Dendritic cell treated with granulocyte-macrophage colony-stimulating factor and Interleukin-4, amounts not matched to agents 40 ng/mL and 50 ng/mL, for 4 days (primary cell): ENCODE results near the gene CASR.
A peak's percentile ranks its signal among the peaks of the same experiment; 100 is the strongest.

Experiments used
- H3K27ac Mint-ChIP-seq: one replicate; pipeline ENCODE4 v1.8.0; 2022; ENCODE audit warnings: mild to moderate bottlenecking, mixed read lengths
- H3K27me3 Mint-ChIP-seq: one replicate; pipeline ENCODE4 v1.8.0; 2022; ENCODE audit warnings: mild to moderate bottlenecking, mixed read lengths
- H3K36me3 Mint-ChIP-seq: one replicate; pipeline ENCODE4 v1.8.0; 2022; ENCODE audit warnings: low read depth, mixed read lengths
- H3K4me1 Mint-ChIP-seq: one replicate; pipeline ENCODE4 v1.8.0; 2022; ENCODE audit warnings: low read depth, mixed read lengths
- H3K4me3 Mint-ChIP-seq: one replicate; pipeline ENCODE4 v1.8.0; 2022; ENCODE audit warnings: mild to moderate bottlenecking, moderate library complexity, mixed read lengths
- H3K9me3 Mint-ChIP-seq: one replicate; pipeline ENCODE4 v1.8.0; 2022; ENCODE audit warnings: mixed read lengths
- intact Hi-C: fragments of 100-400 bp; cut with micrococcal nuclease; formaldehyde crosslinking; loops from one replicate; pipeline ENCODE4 v1.15.0; 2022

Gene CASR

GRCh38 chr3:122284486-122284885, 101.0 kb downstream of the CASR start:
- Mint-ChIP-seq H3K27me3 (no peaks in the 10 kb centered on the region), H3K36me3 (no peaks in the 10 kb centered on the region), H3K9me3 (no peaks in the 10 kb centered on the region), H3K4me3 (no peak overlapping the region), H3K4me1 (no peaks in the 10 kb centered on the region), H3K27ac (no peak overlapping the region)
- intact Hi-C loops: no loop called here

GRCh38 chr3:122294359-122294758, 110.9 kb downstream of the CASR start:
- no peak overlapping the region for H3K4me3 Mint-ChIP-seq
- H3K27ac Mint-ChIP-seq: no peak overlapping the region
- no peaks in the 10 kb centered on the region for H3K9me3 Mint-ChIP-seq
- peaks cover 6% of the 10 kb centered on the region for H3K4me1 Mint-ChIP-seq
- no peaks in the 10 kb centered on the region for H3K36me3 Mint-ChIP-seq
- intact Hi-C loops: no loop called here
- H3K27me3 Mint-ChIP-seq: no peaks in the 10 kb centered on the region

- Mint-ChIP-seq H3K9me3 (no peaks in the 10 kb centered on the region), H3K27ac (no peak overlapping the region), H3K4me3 (no peak overlapping the region), H3K36me3 (no peaks in the 10 kb centered on the region), H3K27me3 (no peaks in the 10 kb centered on the region), H3K4me1 (peaks cover 6% of the 10 kb centered on the region)
- intact Hi-C loops: loop anchor here (5.0 kb wide), 2 partner anchors 33 to 318 kb away; no protein-coding TSS in a partner anchor
Observed at GRCh38 chr3:122295266-122296062, 112.0 kb downstream of the CASR start.

DNA sequence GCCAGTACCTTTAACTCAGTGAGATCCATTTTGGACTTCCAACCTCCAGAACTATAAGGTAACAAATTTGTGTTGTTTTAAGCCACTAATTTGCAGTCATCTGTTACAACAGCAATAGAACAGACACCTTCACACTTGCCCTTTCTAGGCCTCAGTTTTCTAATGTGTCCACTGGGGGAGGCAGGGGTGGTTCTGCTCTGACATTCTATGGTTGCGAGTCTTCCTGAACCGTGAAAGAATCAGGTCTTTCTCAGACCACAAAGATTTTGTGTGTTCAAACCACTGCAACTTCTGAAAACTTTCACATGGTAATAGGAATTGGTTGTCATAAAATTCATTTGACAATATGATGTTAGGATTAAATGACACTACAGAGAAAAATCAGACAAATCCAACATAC, 114.8 kb downstream of the CASR start:
- Mint-ChIP-seq H3K4me1 (peaks cover 11% of the 10 kb centered on the region), H3K4me3 (no peak overlapping the region), H3K36me3 (no peaks in the 10 kb centered on the region), H3K9me3 (no peaks in the 10 kb centered on the region), H3K27ac (peak overlapping the region; percentile 36), H3K27me3 (no peaks in the 10 kb centered on the region)
- intact Hi-C loops: loop anchor here (5.0 kb wide), 2 partner anchors 36 to 321 kb away; no protein-coding TSS in a partner anchor

- Mint-ChIP-seq H3K9me3 (no peaks in the 10 kb centered on the region), H3K4me1 (peaks cover 5% of the 10 kb centered on the region), H3K4me3 (no peak overlapping the region), H3K27ac (no peak overlapping the region), H3K36me3 (no peaks in the 10 kb centered on the region), H3K27me3 (no peaks in the 10 kb centered on the region)
- intact Hi-C loops: loop anchor here (5.0 kb wide), 2 partner anchors 37 to 322 kb away; no protein-coding TSS in a partner anchor
Observed at GRCh38 chr3:122299215-122299614, 115.7 kb downstream of the CASR start.

DNA sequence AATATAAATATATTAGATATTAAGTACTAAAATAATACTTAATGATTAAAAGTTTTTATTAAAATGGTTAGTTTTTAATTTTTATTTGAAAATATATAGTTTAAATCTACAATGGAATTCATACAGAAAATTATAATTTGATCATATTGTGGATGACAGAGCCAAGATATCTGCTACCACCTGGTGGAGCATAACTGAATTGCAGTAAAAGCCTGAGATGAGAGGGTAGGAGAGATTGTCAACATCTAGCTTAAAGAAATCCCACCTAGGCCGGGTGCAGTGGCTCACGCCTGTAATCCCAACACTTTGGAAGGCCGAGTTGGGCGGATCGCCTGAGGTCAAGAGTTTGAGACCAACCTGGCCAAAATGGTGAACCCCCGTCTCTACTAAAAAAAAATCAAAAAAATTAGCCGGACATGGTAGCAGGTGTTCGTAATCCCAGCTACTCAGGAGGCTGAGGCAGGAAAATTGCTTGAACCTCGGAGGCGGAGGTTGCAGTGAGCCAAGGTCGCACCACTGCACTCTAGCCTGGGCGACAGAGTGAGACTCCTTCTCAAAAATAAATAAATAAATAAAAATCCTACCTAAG, 116.5 kb downstream of the CASR start:
- H3K36me3 Mint-ChIP-seq: no peaks in the 10 kb centered on the region
- H3K4me3 Mint-ChIP-seq: no peak overlapping the region
- intact Hi-C loops: loop anchor here (2.0 to 5.0 kb wide), 3 partner anchors 38 to 323 kb away; no protein-coding TSS in a partner anchor
- no peaks in the 10 kb centered on the region for H3K9me3 Mint-ChIP-seq
- H3K27me3 Mint-ChIP-seq: no peaks in the 10 kb centered on the region
- no peak overlapping the region for H3K27ac Mint-ChIP-seq
- peaks cover 5% of the 10 kb centered on the region for H3K4me1 Mint-ChIP-seq

GRCh38 chr3:122301063-122301462, 117.6 kb downstream of the CASR start:
- intact Hi-C loops: loop anchor here (2.0 kb wide), 1 partner anchor 200 kb away; no protein-coding TSS in a partner anchor
- no peak overlapping the region for H3K4me3 Mint-ChIP-seq
- H3K27me3 Mint-ChIP-seq: no peaks in the 10 kb centered on the region
- no peak overlapping the region for H3K27ac Mint-ChIP-seq
- H3K36me3 Mint-ChIP-seq: no peaks in the 10 kb centered on the region
- H3K4me1 Mint-ChIP-seq: peaks cover 5% of the 10 kb centered on the region
- no peaks in the 10 kb centered on the region for H3K9me3 Mint-ChIP-seq

- Mint-ChIP-seq H3K27me3 (no peaks in the 10 kb centered on the region), H3K4me1 (peaks cover 17% of the 10 kb centered on the region), H3K9me3 (no peaks in the 10 kb centered on the region), H3K36me3 (no peaks in the 10 kb centered on the region), H3K27ac (no peak overlapping the region), H3K4me3 (no peak overlapping the region)
- intact Hi-C loops: no loop called here
Observed at GRCh38 chr3:122305818-122306621, 122.6 kb downstream of the CASR start.

DNA sequence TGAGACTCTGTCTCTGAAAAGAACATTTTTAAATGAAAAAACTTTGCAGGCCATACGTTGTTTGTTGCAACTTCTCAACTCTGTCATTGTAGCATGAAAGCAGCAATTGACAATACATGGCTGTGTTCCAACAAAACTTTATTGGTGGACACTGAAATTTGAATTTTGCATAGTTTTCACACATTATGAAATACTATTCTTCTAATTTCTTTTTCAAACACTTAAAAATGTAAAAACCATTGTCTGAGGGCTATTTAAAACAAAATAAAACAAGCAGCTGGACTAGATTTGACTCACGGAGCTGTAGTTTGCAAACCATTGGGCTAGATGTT, 123.1 kb downstream of the CASR start:
- no peak overlapping the region for H3K27ac Mint-ChIP-seq
- intact Hi-C loops: no loop called here
- H3K4me3 Mint-ChIP-seq: no peak overlapping the region
- no peaks in the 10 kb centered on the region for H3K9me3 Mint-ChIP-seq
- peaks cover 16% of the 10 kb centered on the region for H3K4me1 Mint-ChIP-seq
- no peaks in the 10 kb centered on the region for H3K36me3 Mint-ChIP-seq
- H3K27me3 Mint-ChIP-seq: no peaks in the 10 kb centered on the region

DNA sequence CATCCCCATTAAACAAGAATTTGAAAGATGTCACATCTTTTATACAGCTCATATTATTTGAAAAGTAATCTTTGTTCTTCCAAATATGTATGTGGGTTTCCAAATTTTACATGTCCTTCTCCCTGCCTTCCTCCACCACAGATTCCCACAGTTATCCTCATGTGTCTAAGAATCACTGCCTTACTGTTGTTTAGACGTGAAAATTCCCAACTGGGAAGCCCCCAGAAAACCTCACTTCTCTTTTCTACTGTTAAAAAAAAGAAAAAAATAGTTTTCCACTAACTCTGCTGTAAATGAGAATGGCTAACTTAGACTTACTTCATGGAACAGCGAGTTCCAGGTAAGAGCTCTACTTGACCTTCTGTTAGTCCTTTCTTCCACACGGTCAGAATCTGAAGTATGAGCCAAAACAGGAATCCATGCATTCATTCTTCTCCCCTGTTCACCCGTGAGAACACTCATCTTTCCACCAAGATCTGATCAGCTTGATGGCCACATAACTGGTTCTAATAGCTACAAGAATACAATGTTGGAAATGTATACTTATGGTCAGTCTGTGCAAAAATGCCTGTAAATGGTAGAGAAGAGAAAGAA, 123.7 kb downstream of the CASR start:
- intact Hi-C loops: no loop called here
- no peaks in the 10 kb centered on the region for H3K27me3 Mint-ChIP-seq
- no peak overlapping the region for H3K4me3 Mint-ChIP-seq
- H3K36me3 Mint-ChIP-seq: no peaks in the 10 kb centered on the region
- no peak overlapping the region for H3K27ac Mint-ChIP-seq
- no peaks in the 10 kb centered on the region for H3K9me3 Mint-ChIP-seq
- H3K4me1 Mint-ChIP-seq: peaks cover 16% of the 10 kb centered on the region

GRCh38 chr3:122307976-122308375, 124.5 kb downstream of the CASR start:
- H3K9me3 Mint-ChIP-seq: no peaks in the 10 kb centered on the region
- no peaks in the 10 kb centered on the region for H3K36me3 Mint-ChIP-seq
- no peak overlapping the region for H3K27ac Mint-ChIP-seq
- intact Hi-C loops: no loop called here
- peaks cover 21% of the 10 kb centered on the region for H3K4me1 Mint-ChIP-seq
- no peaks in the 10 kb centered on the region for H3K27me3 Mint-ChIP-seq
- H3K4me3 Mint-ChIP-seq: no peak overlapping the region

- no peaks in the 10 kb centered on the region for H3K36me3 Mint-ChIP-seq
- peaks cover 32% of the 10 kb centered on the region for H3K4me1 Mint-ChIP-seq
- H3K9me3 Mint-ChIP-seq: no peaks in the 10 kb centered on the region
- H3K4me3 Mint-ChIP-seq: no peak overlapping the region
- intact Hi-C loops: no loop called here
- no peak overlapping the region for H3K27ac Mint-ChIP-seq
- H3K27me3 Mint-ChIP-seq: no peaks in the 10 kb centered on the region
Observed at GRCh38 chr3:122310361-122310760, 126.9 kb downstream of the CASR start.

GRCh38 chr3:122312826-122313225, 129.4 kb downstream of the CASR start:
- H3K27ac Mint-ChIP-seq: no peak overlapping the region
- peaks cover 26% of the 10 kb centered on the region for H3K4me1 Mint-ChIP-seq
- H3K4me3 Mint-ChIP-seq: no peak overlapping the region
- intact Hi-C loops: no loop called here
- H3K36me3 Mint-ChIP-seq: no peaks in the 10 kb centered on the region
- H3K27me3 Mint-ChIP-seq: no peaks in the 10 kb centered on the region
- no peaks in the 10 kb centered on the region for H3K9me3 Mint-ChIP-seq

- H3K9me3 Mint-ChIP-seq: no peaks in the 10 kb centered on the region
- intact Hi-C loops: no loop called here
- H3K27me3 Mint-ChIP-seq: no peaks in the 10 kb centered on the region
- no peak overlapping the region for H3K27ac Mint-ChIP-seq
- H3K4me1 Mint-ChIP-seq: peaks cover 22% of the 10 kb centered on the region
- no peaks in the 10 kb centered on the region for H3K36me3 Mint-ChIP-seq
- no peak overlapping the region for H3K4me3 Mint-ChIP-seq
Observed at GRCh38 chr3:122313281-122313680, 129.8 kb downstream of the CASR start.
